HG03521 (cell line): ENCODE results near the gene MANSC1.
"Not testable (repeated sequence)": the region's sequence is repeated elsewhere in the genome, so short reads cannot be mapped to it uniquely, and the experiment has no call there.

Experiments used
- ATAC-seq: cut with Tn5 transposase; IDR thresholded peaks from one replicate; pipeline ENCODE4 v1.9.1; 2021; ENCODE audit warnings: mild to moderate bottlenecking, moderate library complexity; ENCODE audit not compliant: unreplicated experiment

The MANSC1 gene

DNA sequence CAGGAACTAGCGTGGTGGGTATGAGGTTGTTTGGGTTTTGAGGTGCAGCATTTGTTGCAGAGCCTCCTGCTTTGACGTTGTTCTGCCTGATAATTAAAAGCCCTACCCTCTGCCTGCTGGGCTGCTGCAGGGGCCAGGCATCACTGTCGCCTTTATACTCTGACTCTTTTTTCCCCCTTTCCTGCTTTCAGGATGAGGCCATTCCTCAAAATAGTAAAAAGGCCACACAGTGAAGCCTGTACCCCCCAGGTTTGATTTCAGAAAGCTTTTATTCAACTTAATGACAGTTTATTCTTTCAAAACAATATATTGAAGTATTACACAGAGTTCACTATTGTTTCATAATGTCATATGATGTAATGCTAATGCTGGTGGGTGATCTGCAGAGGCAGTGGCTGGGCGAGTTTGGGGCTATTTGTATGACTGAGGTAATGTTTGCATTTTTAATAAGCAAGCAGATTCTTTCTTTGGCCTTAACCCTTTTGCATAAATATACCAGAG, 15.9 kb upstream of the MANSC1 start:
- no peak for ATAC-seq

DNA sequence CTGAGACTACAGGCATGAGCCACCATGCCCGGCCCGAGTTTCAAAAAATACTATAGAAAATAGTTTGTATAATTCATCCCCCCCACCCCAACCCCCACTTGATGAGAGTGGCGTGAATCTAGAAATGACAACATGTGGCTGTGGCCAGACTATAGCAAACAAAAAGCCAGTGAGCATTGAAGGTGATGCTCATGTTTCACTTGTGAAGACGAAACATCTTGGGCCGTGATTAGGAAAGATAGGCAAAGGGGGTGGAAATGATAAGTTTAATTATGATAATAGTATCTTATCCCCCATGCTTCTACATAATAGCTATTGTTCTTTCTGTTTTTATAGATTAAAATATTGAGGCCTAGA, 15.4 kb upstream of the MANSC1 start:
- ATAC-seq: no peak

DNA sequence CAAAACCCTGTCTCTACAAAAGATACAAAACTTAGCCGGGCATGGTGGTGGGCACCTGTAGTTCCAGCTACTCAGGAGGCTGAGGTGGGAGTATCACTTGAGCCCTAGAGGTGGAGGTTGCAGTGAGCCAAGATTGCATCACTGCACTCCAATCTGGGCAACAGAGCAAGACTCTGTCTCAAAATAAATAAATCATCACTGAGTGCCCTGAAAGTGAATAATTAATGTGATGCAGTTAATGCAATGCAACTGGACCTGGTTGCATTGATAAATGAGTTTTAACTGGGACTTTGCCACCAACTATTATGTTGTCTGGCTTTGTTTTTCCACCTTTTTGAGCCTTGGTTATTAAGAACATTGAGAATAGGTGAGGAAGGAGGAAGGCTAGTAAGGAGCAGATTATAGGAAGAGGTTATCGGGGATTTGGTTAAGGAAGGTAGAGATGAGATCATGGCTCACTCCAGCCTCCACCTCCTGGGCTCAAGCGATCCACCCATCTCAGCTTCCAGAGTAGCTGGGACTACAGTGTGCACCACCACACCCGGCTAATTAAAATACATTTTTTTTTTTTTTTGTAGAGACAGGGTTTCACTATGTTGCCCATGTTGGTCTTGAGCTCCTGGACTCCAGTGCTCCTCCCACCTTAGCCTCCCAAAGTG, 14.9 kb upstream of the MANSC1 start:
- ATAC-seq: no peak

DNA sequence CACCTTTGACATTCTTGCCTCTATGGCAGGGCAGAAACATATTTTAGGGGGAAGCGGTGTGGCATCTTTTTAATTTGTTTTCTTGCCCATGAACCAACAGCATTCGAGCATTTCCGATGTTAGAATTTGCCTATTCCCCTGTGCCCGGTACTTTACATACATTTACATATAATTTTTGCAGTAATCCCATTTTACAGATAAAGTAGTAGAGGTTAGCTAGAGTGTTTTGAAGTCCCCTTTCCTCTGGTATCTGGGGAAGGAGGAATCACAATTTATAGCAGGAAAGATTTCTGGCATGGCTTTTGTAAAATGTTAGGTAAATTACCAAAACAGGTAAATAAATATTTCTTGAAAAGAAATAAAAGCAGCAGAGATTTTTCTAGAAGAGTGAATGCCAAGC, 8.5 kb upstream of the MANSC1 start:
- ATAC-seq: no peak

DNA sequence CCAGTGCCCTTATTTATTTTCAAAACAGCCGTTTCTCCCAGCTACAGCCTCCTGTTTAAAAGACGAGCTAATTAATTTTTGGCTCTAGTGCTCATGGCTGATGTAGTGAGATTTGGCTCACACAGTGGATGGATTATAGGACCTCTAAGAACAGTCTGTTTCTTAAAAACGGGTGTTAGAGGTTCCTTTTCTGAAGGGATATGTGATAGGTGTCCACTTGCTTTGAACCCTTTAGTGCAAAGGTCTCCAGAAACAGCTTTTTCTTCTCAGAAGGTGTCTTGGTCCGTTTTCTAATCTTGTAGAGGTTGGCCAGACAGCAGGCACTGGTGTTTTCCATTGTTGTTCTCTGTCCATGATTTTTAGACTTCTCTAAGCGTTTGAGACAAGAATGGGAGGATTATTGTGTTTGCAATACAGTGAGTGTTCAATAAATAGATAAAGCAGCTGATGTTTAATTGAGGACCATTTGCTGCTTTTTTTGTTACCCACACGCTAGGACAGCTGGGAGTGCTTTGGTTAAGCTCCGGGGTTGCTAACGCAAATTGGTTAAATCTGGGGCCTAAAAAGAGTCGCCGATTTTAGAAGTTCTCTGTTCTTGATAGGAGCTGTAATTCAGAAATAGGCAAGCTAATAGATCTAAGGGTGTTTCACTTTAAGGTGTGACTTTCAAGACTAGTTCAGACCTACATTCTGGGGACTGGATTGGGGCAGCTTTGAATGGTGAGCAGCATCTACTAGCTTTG, 7.8 kb upstream of the MANSC1 start:
- ATAC-seq: peak; percentile 1

DNA sequence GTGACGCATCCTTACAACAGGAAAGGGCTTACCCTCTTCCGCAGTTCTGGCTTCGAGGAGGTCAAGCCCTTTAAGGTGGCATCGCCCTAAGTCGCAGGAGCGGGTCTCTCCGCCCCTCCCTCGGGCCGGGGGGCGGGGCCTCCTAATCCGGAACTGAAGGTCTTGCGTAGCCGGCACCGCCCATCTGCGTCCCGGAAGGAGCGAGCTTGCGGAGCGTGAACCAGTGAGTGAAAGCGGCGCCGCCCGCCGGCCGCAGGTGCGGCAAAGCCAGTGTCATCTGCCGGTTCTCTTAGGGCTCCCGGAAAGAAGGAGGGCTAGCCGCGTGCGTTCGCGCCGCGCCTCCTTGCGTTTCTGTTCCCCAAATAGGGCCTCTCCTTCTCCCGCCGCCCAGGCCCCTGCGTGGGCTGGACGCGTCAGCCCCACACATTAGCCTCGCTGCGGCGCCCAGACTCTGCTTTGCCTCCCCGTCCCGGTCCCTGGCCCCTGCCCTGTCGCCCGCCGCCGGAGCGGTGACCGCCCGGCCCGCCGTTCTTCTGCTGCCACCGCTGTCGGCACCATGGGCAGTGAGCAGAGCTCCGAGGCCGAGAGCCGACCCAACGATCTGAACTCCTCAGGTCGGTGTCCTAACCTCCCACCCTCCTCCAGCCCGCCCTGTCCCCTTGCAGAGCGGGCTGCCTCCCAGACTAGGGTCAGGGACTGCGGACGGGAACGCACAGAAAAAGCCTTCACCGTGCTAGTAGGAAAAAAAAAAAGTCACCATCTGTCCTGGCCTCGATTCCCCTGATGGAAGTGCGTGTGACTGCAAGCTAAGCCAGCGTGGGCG, 7.1 kb upstream of the MANSC1 start, which contains the start of gene BORCS5:
Gene BORCS5, plus strand, starts transcription at position 183 of the 823 bp plus-strand sequence. Its CDS starts 374 bp downstream, at position 557.
- ATAC-seq: peak; percentile 88

DNA sequence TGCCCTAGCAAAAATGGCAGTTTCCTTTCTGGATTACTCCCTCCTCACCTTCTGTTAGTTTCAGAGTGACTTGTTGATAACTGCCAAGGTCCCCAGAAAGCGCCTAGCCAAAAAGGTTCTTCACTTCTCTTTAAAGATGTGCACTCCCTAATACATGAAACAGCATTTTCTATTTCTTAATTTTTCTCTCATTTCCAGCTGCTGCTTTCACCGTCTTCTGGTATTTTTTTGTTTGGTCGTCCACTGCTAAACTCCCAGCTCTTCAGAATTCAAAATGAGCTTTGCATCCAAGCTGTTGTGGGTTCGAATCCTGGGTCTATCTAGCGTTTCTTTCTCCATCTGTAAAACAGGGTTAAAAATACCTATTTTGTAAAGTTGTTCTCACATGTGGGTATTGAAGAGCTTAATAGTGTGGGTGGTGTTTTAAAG, 6.4 kb upstream of the MANSC1 start:
- ATAC-seq: no peak

DNA sequence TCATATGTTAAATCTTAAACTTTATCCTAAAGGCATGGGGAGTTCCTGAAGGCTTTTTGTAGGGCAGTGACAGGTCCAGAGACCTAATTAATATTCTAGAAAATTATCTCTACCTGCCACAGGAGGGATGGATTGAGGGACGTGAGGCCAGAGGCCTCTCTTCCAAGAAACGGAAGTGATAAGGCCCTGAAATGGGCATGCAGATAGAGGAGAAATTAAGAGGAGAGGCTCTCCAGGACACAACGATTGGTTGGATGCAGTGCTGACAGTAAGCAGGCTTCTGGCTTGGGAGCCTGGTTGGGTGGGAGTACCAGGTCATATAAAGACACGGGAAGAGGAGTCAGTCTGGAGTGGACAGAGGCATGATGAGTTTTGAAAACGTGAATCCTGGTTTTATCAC, 3.8 kb upstream of the MANSC1 start:
- ATAC-seq: no peak

DNA sequence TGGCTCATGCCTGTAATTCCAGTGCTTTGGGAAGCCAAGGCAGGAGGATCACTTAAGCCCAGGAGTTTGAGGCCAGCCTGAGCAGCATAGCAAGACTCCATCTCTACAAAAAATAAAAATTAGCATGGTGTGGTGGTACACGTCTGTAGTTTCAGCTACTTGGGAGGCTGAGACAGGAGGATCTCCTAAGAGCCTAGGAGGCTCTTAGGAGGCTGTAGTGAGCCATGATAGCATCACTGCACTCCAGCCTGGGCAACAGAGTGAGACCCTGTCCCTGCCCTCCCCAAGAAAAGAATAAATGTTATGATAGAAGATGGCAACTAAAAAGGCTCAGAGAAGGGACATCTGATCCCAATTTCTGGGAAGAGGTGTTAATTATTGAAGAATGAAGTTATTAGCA, 3.2 kb upstream of the MANSC1 start:
- no peak for ATAC-seq

DNA sequence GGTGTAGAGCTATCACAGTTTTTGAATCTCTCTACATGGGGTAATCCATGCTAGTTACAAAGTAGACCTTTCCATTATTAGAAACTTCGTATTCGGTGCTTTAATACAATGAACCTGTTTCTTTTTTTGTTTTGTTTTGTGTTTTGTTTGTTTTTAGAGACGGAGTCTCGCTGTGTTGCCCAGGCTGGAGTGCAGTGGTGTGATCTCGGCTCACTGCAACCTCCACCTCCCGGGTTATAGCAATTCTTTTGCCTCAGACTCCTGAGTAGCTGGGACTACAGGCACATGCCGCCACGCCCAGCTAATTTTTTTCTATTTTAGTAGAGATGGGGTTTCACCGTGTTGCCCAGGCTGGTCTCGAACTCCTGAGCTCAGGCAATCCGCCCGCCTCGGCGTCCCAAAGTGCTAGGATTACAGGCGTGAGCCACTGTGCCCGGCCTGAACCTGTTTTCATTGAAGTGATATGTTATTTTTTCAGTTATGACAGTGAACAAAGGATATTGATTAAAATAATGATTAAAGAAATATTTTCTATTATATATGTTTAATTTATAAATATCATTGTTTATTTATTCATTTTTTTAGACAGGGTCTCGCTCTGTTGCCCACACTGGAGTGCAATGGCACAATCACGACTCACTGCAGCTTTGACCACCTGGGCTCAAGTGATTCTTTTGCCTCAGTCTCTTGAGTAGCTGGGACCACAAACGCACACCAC, 1.6 kb upstream of the MANSC1 start:
- not testable (repeated sequence) for ATAC-seq

DNA sequence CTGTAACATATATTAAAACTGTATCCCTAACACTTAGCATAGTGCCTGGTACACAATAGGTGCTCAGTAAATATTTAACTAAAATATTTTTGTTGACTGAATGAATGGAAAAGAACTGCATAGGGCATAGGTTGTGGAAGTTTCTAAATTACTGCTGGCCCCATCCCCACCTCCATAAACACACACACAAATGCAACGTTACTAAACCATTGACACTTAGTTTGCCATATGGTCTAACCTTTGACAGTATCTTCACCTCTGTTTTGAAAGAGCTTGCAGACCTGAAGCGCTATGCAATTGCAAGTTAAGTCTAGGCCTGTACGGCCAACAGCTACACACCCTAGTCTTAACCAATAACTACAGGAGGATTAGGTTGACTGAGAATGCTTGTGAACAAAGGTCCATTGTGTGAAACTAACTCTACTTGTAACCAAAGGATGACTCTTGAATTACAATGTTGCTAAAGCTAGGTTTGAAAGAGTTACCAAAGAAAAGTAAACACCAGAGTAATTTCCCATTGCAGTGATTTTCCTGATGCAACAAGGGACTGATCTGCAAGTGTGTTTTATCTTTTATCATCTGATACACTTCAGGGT, 924 bp upstream of the MANSC1 start:
- no peak for ATAC-seq

DNA sequence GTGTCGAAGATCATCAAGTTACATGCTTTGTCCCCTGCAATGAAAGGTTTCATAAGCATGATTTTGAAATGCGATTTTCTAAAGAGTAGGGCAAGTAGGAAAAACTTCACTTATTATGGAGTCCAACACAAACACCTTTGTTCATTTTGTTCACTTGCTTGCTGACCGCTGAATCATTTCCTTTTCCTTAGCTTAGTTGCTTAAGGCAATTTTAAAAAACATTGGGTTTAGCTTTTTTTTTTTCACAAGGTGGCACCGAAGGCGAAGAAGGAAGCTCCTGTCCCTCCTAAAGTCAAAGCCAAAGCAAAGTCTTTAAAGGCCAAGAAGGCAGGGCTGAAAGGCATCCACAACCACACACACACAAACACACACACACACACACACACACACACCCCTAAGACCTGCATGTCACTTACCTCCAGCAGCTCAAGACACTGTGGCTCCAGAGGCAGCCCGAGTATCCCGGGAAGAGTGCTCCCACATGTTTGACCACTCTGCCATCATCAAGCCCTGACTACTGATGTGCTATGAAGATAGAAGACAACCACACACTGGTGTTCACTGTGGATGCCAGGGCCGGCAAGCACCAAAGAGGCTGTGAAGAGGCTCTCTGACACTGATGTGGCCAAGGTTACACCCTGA, 11.4 kb downstream of the MANSC1 start:
- ATAC-seq: no peak

DNA sequence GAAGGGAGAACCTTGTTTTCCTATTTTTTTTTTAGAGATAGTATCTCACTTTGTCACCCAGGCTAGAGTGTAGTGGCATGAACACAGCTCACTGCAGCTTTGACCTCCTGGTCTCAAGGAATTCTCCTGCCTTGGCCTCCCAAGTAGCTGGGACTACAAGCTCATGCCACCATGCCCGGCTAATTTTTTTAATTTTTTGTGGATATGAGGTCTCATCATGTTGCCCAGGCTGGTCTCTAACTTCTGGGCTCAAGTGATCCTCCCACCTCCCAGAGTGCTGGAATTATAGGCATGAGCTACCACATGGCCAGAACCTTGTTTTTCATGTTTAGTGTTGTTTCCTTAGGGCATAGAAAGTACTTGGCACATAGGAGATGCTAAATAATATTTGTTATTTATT, 13.5 kb downstream of the MANSC1 start:
- no peak for ATAC-seq

DNA sequence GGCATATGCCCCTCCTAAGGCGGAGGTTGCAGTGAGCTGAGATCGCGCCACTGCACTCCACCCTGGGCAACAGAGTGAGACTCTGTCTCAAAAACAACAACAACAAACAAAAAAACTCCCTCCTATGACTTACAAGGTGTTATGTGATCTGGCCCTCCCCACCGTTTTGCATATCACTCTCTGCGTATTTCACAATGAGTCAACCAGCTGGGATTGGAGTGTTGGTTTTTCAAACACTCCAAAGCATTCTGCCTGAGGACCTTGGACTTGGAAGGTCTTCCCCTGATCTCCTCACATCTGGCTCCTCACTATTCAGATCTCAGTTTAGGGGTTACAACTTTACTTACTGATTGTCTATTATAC, 14.0 kb downstream of the MANSC1 start:
- ATAC-seq: no peak

DNA sequence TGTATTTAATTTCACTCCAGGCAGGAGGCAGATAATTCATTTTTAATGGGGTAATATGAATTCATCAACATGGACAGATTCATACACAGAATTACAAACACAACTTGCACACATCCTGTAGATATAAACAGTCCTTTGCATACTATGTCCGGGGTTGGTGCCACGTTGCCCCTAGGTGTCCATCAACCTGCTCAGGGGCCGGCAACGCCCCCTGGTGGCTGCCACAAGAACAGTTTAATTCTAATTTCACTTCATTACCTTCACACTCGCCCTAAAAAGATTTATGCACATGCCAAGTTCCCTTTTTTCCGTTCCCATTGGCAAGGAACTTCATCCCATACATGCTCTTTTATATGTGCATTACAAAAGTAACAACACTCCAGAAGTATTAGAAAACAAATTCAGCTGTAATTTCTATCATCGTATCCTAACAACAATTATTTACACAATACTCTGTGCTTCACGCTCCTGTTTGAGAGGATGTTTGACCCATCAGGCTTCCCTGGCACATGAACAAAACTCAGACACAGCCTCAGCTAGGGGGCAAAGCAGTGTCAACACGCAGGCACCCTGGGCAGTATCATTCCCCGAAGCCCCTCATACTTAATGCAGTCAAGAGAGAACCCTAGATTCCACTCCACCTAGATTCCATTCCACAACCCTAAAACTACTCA, 15.5 kb downstream of the MANSC1 start:
- peak; percentile 53 for ATAC-seq

DNA sequence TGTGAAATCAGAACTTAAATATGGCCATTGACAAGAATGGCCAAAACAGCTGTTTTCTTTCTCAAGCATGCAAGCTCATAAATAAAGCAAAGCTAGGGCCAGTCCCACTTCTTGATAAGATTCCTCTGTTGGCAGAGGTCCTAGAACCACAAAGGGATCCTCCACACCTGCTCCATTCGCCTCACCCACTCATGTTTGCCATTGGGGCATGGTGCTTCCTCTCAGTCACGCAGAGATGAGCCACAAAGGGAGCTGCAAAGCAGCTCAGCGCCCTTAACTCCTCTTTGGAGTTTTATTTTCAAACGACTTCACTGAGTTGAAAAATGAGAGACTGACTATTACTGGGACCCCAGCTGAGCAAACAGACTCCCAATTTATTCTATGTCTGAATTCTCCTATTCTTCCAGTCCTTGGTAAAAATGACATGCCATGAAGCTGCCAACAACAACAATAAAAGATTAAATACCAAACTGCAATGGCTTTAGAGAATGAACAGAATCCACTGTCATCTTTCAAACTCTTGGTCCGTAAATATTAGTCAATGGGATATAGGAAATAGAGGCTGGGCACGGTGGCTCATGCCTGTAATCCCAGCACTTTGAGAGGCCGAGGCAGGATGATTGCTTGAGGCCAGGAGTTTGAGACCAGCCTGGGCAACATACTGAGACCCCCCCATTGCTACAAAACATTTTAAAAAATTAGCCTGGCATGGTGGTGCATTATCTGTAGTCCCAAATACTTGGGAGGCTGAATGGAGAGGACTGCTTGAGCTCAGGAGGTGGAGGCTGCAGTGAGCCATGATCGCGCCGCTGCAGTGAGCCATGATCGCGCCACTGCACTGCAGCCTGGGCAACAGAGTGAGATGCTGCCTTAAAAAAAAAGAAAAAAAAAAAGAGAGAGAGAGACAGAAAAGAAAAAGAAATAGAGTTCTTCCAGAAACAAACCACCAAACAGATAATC, 16.4 kb downstream of the MANSC1 start:
- no peak for ATAC-seq

DNA sequence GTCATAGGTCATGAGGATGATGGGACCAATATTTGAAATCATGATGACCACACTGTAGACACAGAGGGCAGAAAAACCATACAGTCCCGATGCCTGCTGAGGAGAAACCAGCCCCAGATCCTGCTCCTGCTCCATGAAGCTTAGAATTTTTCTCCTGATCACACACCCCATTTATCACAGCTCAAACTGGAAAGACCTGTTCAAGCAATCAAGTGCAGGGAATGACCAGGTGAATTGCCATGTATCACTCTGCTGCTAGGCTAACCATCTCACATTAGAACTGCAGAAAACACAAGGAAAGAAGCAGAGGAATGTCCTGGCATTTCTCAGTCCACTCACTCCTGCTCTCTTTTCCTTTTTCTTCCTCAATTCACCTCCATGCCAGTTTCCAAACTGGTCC, 18.1 kb downstream of the MANSC1 start:
- ATAC-seq: no peak

DNA sequence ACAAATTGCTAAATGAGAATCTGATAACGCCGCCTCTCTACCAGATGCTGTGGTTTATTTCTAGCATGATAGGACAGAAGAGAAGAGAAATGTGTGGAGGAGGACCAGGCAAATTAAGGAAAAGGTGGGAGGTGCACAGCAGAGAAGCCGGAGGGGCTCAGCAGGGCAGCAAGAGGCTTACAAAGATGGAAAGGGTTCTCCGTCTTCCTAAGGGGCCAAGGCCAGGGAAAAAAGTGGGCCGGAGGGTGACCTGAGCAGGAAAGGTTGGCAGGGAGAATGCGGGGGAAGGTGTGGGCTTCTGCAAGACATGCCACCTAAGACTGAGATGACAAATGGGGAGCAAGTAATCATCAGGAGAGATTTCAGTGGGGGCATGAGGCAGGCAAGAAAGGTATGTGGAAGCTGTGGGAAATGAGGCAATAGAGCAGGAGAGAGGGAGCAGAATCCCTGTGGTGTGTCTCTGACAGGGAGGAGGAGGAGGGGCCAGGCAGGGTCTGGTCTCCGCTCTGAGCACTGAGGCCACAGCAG, 18.7 kb downstream of the MANSC1 start:
- no peak for ATAC-seq
